ENCODE measurements around the gene DIABLO. TPM values are rescaled to one million over a fixed set of nuclear protein-coding genes. Genes with fewer than 3 reads are reported as not detected.

The DIABLO gene
- total RNA-seq, 1 experiment from 2014 or later: 74.6 TPM

- no peak overlapping the region for H3K4me2 ChIP-seq (ENCODE audit: insufficient read depth, insufficient read length, low read length)
Measured at GRCh38 chr12:122208073-122208820, 17.6 kb downstream of the DIABLO start.

More at GRCh38 chr12:122208073-122208820, 17.6 kb downstream of the DIABLO start:
- H3K27ac ChIP-seq (ENCODE audit: insufficient read length, low read depth, low read length): no peak overlapping the region
- H3K4me1 ChIP-seq (ENCODE audit: insufficient read depth, low read length): no peaks in the 10 kb centered on the region; the same call in 1 of the 2 replicates
- H3K14ac ChIP-seq (ENCODE audit: insufficient read depth, low read length): no peak overlapping the region
- peaks cover 24 to 53% (median 41%) of the 10 kb centered on the region in 3 experiments; a peak in 6 of 7 replicates for H3K36me3 Mint-ChIP-seq (ENCODE audit: insufficient read depth in 1 of 3, low read depth in 3 of 3)
- H2AK5ac ChIP-seq (ENCODE audit: insufficient read length, low read length): no peak overlapping the region
- DNase-seq: no peak
- no CpG with 5 or more reads among the region's 18 CpGs for WGBS (ENCODE audit: extremely low coverage, insufficient read length, low lambda C conversion rate)
- no peaks in the 10 kb centered on the region for H3K9me3 Mint-ChIP-seq
- no peak overlapping the region for H2BK120ac ChIP-seq (ENCODE audit: low read depth, low read length, poor library complexity, severe bottlenecking)
- H3K79me2 ChIP-seq (ENCODE audit: insufficient read depth, low read length): no peaks in the 10 kb centered on the region
- H3K23ac ChIP-seq (ENCODE audit: insufficient read length, low read depth, low read length): no peak overlapping the region
- H3K27me3 Mint-ChIP-seq (ENCODE audit: low read depth): peaks cover 25% of the 10 kb centered on the region
- no peaks in the 10 kb centered on the region for H4K20me1 ChIP-seq (ENCODE audit: control insufficient read depth, insufficient read depth, insufficient read length)
- TF ChIP-seq CTCF (conservative IDR thresholded peaks at IDR 0.05): no peak
- H2BK12ac ChIP-seq (ENCODE audit: insufficient read length, low read depth, low read length): no peak overlapping the region
- no peak overlapping the region for H2AFZ ChIP-seq (ENCODE audit: low read length)
- no peak overlapping the region for H3K18ac ChIP-seq (ENCODE audit: insufficient read length, low read depth, low read length)
- H4K8ac ChIP-seq (replicated peaks; ENCODE audit: insufficient read length, low read depth, low read length): no peak overlapping the region
- H3K4me3 Mint-ChIP-seq: no peak overlapping the region
- H3K9ac ChIP-seq (ENCODE audit: extremely low read depth, insufficient read length, low read length): no peak overlapping the region
- no peaks in the 10 kb centered on the region for H3K9me3 ChIP-seq (ENCODE audit: control insufficient read depth, low read depth, low read length)
- H3K4me1 Mint-ChIP-seq: peaks cover 25 to 30% of the 10 kb centered on the region in 2 experiments
- H4K5ac ChIP-seq (ENCODE audit: insufficient read length, low read depth, low read length): no peak overlapping the region
- H4K91ac ChIP-seq (ENCODE audit: insufficient read length, low read depth, low read length): no peak overlapping the region
- no peak overlapping the region for H2BK15ac ChIP-seq (ENCODE audit: low read depth, low read length)
- H3T11ph ChIP-seq (ENCODE audit: low read length): no peak overlapping the region
- peaks cover 4% of the 10 kb centered on the region; the same call in 1 of the 2 replicates for H3K27me3 ChIP-seq (ENCODE audit: insufficient read depth, low read length)
- peak overlapping the region in 1 of 3 experiments; percentile 20; a peak in 1 of 7 replicates for H3K27ac Mint-ChIP-seq
- H3K79me1 ChIP-seq (ENCODE audit: insufficient read depth, low read depth, low read length, poor library complexity, severe bottlenecking): no peaks in the 10 kb centered on the region
- H2BK5ac ChIP-seq (ENCODE audit: insufficient read length, low read length): no peak overlapping the region
- no peak overlapping the region for H2BK20ac ChIP-seq (ENCODE audit: low read depth, low read length, poor library complexity, severe bottlenecking)
- H3K56ac ChIP-seq (ENCODE audit: insufficient read length, low read depth, low read length): no peak overlapping the region
- peaks cover 7% of the 10 kb centered on the region for H3K23me2 ChIP-seq (ENCODE audit: insufficient read length, low read depth, low read length, poor library complexity, severe bottlenecking)
- H3K4ac ChIP-seq (ENCODE audit: low read depth, low read length): no peak overlapping the region
